ENCODE data around the gene METTL2B.
"Not testable (repeated sequence)": the region's sequence is repeated elsewhere in the genome, so short reads cannot be mapped to it uniquely, and the experiment has no call there.

DNA sequence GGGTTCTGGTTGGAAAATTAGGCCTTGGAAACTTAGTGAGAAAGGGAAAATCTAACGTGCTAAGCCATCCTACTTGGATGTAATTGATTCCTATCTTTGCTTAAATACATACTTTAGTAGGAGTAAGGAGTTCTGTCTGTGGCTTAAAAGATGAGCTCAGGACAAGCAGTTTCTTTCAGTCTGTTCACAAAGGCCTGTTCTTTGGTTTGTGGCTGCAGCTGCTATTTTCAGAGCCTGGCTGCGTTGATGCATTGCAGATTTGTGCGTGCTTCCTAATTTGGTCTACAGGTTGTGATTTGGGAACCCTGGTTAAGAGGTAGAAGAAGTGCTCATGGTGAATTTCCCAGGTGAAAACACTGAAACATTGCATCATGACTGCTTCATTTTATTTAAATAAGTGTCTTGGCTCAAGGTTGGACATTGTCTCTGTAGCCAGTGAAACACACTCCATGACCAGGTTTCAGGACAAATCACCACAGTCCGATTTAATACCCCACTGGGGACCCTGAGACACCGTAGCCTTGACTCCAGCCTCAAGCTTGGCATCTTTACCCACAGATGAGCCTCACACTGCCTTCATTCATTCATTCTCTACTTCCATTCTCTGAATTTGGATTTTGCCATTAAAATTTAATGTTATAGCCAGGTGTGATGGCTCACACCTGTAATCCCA is 30.9 kb downstream of the METTL2B start:
- TF ChIP-seq CTCF (conservative IDR thresholded peaks at IDR 0.05 in 1 of 2, IDR thresholded peaks at IDR 0.05 in 1 of 2; ENCODE audit: low read depth in 1 of 2, low read length in 2 of 2); EZH2 (IDR thresholded peaks at IDR 0.05; ENCODE audit: low read length, missing control alignments): not testable (repeated sequence)

All from fibroblast of lung (primary cell).